ENCODE results near the gene CCSER1.

Gene CCSER1

GRCh38 chr4:91268913-91269312 lies 1141.7 kb downstream of the CCSER1 start:
- DNase-seq (ENCODE audit: low read depth) = no peak
- TF ChIP-seq CTCF (IDR thresholded peaks at IDR 0.05; ENCODE audit: control insufficient read depth, insufficient read depth, low read depth, low read length, missing control alignments) = no peak
- H3K4me3 ChIP-seq (ENCODE audit: control insufficient read depth, low read depth, low read length) = no peak overlapping the region

- DNase-seq (ENCODE audit: low read depth) = no peak
- no peak overlapping the region for H3K4me3 ChIP-seq (ENCODE audit: control insufficient read depth, low read depth, low read length)
- no peak for TF ChIP-seq CTCF (IDR thresholded peaks at IDR 0.05; ENCODE audit: control insufficient read depth, insufficient read depth, low read depth, low read length, missing control alignments)
These were observed 1152.7 kb downstream of the CCSER1 start for GRCh38 chr4:91279899-91280298.

- no peak overlapping the region for H3K4me3 ChIP-seq (ENCODE audit: control insufficient read depth, low read depth, low read length)
- no peak for TF ChIP-seq CTCF (IDR thresholded peaks at IDR 0.05; ENCODE audit: control insufficient read depth, insufficient read depth, low read depth, low read length, missing control alignments)
- no peak for DNase-seq (ENCODE audit: low read depth)
These were observed 1153.5 kb downstream of the CCSER1 start for GRCh38 chr4:91280551-91281290.

GRCh38 chr4:91282217-91282616 lies 1155.0 kb downstream of the CCSER1 start:
- TF ChIP-seq CTCF (IDR thresholded peaks at IDR 0.05; ENCODE audit: control insufficient read depth, insufficient read depth, low read depth, low read length, missing control alignments) = no peak
- DNase-seq (ENCODE audit: low read depth) = no peak
- H3K4me3 ChIP-seq (ENCODE audit: control insufficient read depth, low read depth, low read length) = no peak overlapping the region

- no peak overlapping the region for H3K4me3 ChIP-seq (ENCODE audit: control insufficient read depth, low read depth, low read length)
- DNase-seq (ENCODE audit: low read depth) = no peak
- no peak for TF ChIP-seq CTCF (IDR thresholded peaks at IDR 0.05; ENCODE audit: control insufficient read depth, insufficient read depth, low read depth, low read length, missing control alignments)
These were observed 1156.6 kb downstream of the CCSER1 start for GRCh38 chr4:91283726-91284230.

- no peak for DNase-seq (ENCODE audit: low read depth)
- TF ChIP-seq CTCF (IDR thresholded peaks at IDR 0.05; ENCODE audit: control insufficient read depth, insufficient read depth, low read depth, low read length, missing control alignments) = no peak
These were observed 1157.3 kb downstream of the CCSER1 start for GRCh38 chr4:91284480-91284879.

More at GRCh38 chr4:91284480-91284879, 1157.3 kb downstream of the CCSER1 start:
- H3K4me3 ChIP-seq (ENCODE audit: control insufficient read depth, low read depth, low read length) = no peak overlapping the region
